OCI-LY7 (cell line): ENCODE data around the gene GPAT3. TPM values are rescaled to one million over a fixed set of nuclear protein-coding genes. Genes with fewer than 3 reads are reported as not detected.

Experiments used
- BruUV-seq: library from RNA; stranded (reverse); fragments of 400-500 nt; replicated peaks from 2 replicates; lab custom pipeline; 2021; lab: Mats Ljungman, UMichigan
- CTCF ChIA-PET: fragments of 300-600 bp; sonication (Branson Sonifier 250); formaldehyde crosslinking; loops from one replicate; lab custom pipeline; 2022; ENCODE audit warnings: antibody characterized with exemption; ENCODE audit not compliant: unreplicated experiment; lab: Charles Lee
- POLR2A ChIA-PET: fragments of 300-600 bp; sonication (Branson Sonifier 250); formaldehyde crosslinking; loops from one replicate; lab custom pipeline; 2022; ENCODE audit warnings: antibody characterized with exemption; lab: Charles Lee
- DNase-seq: peaks from one replicate; pipeline ENCODE4 v3.0.0-alpha.2; 2015; ENCODE audit warnings: low spot score
- H2AFZ ChIP-seq: fragments of 200-600 bp; sonication (generic), shearing (Covaris generic); 2 replicates; pipeline ENCODE4 v1.6.1; 2014; ENCODE audit warnings: mild to moderate bottlenecking, antibody characterized with exemption, low read length, moderate library complexity
- H3K27ac ChIP-seq: fragments of 200-600 bp; sonication (generic); 2 replicates; pipeline ENCODE4 v1.5.1; 2014; ENCODE audit warnings: mixed run types, low read depth, mild to moderate bottlenecking, moderate library complexity, low read length, inconsistent platforms; ENCODE audit not compliant: poor library complexity, severe bottlenecking
- H3K36me3 ChIP-seq: fragments of 200-600 bp; sonication (generic); 2 replicates; pipeline ENCODE4 v1.6.1; 2014; ENCODE audit warnings: mild to moderate bottlenecking, antibody characterized with exemption, low read length, moderate library complexity, mixed read lengths; ENCODE audit not compliant: insufficient read depth
- H3K4me1 ChIP-seq: fragments of 200-600 bp; sonication (generic); 2 replicates; pipeline ENCODE4 v1.5.1; 2014; ENCODE audit warnings: mild to moderate bottlenecking, low read length; ENCODE audit not compliant: insufficient read depth, poor library complexity, severe bottlenecking
- H3K4me2 ChIP-seq: fragments of 200-600 bp; sonication (generic); 2 replicates; pipeline ENCODE4 v1.6.1; 2014; ENCODE audit warnings: mild to moderate bottlenecking, low read length
- H3K4me3 ChIP-seq: fragments of 200-600 bp; sonication (generic); 2 replicates; pipeline ENCODE4 v1.5.1; 2014; ENCODE audit warnings: mild to moderate bottlenecking, low read depth, low read length; ENCODE audit not compliant: poor library complexity, severe bottlenecking
- H3K79me2 ChIP-seq: fragments of 200-600 bp; sonication (generic); 2 replicates; pipeline ENCODE4 v1.6.1; 2016; ENCODE audit warnings: low read depth, mild to moderate bottlenecking, low read length, moderate library complexity, mixed read lengths; ENCODE audit not compliant: insufficient read depth
- H3K9me2 ChIP-seq: fragments of 200-600 bp; sonication (generic); 2 replicates; pipeline ENCODE4 v1.6.1; 2016; ENCODE audit warnings: mild to moderate bottlenecking, low read length, mixed read lengths; ENCODE audit not compliant: insufficient read depth
- H3K9me3 ChIP-seq: fragments of 200-600 bp; sonication (generic); 2 replicates; pipeline ENCODE4 v1.6.1; 2014; ENCODE audit warnings: mild to moderate bottlenecking, mixed run types, low read length, mixed read lengths
- H4K20me1 ChIP-seq: fragments of 200-600 bp; sonication (generic); 2 replicates; pipeline ENCODE4 v1.6.1; 2014; ENCODE audit warnings: mild to moderate bottlenecking, antibody characterized with exemption, low read length, moderate library complexity, mixed read lengths; ENCODE audit not compliant: insufficient read depth
- EZH2phosphoT487 ChIP-seq: fragments of 200-600 bp; sonication (generic); IDR thresholded peaks from 2 replicates; pipeline ENCODE4 v1.6.1; 2018; ENCODE audit warnings: low read depth, borderline replicate concordance, mild to moderate bottlenecking, mixed run types, antibody characterized with exemption, low read length, moderate library complexity, mixed read lengths
- intact Hi-C: fragments of 100-400 bp; cut with micrococcal nuclease; formaldehyde crosslinking; loops from one replicate; pipeline ENCODE4 v1.10.0; 2022; ENCODE audit not compliant: unreplicated experiment
- total RNA-seq, 2 experiments: library from RNA; depleted of rRNA in 1 of 2; stranded (reverse); fragments of >200 nt in 1 of 2; shearing (Covaris generic) in 1 of 2; gene quantifications; 2 replicates each; pipeline ENCODE4 v1.2.3, GENCODE V29; 2014 to 2022
- TF ChIP-seq, protein P1 (sequence below): fragments of 200-600 bp; sonication (generic); conservative IDR thresholded peaks from 2 replicates; pipeline ENCODE4 v1.5.1; 2014; ENCODE audit warnings: mild to moderate bottlenecking, antibody characterized with exemption, low read length, moderate library complexity, mixed read lengths

GPAT3 gene
- total RNA-seq, 2 experiments from 2014 or later = 0.41 TPM; not detected in 1

- DNase-seq = no peak
- no peaks in the 10 kb centered on the region for H3K79me2 ChIP-seq
- H3K4me2 ChIP-seq = no peak overlapping the region
- no peaks in the 10 kb centered on the region for H3K36me3 ChIP-seq
- H3K9me3 ChIP-seq = no peaks in the 10 kb centered on the region
- intact Hi-C loops = no loop called here
- H2AFZ ChIP-seq = no peak overlapping the region
- CTCF ChIA-PET = no interaction called here
- no TSS peak for BruUV-seq
- POLR2A ChIA-PET = interaction anchor here (0.6 kb wide), 1 partner anchor 10 kb away, joined by 4 read pairs; no protein-coding TSS in a partner anchor
- no peak overlapping the region for H3K4me3 ChIP-seq
- no peaks in the 10 kb centered on the region for H3K4me1 ChIP-seq
- TF ChIP-seq, protein P1, sequence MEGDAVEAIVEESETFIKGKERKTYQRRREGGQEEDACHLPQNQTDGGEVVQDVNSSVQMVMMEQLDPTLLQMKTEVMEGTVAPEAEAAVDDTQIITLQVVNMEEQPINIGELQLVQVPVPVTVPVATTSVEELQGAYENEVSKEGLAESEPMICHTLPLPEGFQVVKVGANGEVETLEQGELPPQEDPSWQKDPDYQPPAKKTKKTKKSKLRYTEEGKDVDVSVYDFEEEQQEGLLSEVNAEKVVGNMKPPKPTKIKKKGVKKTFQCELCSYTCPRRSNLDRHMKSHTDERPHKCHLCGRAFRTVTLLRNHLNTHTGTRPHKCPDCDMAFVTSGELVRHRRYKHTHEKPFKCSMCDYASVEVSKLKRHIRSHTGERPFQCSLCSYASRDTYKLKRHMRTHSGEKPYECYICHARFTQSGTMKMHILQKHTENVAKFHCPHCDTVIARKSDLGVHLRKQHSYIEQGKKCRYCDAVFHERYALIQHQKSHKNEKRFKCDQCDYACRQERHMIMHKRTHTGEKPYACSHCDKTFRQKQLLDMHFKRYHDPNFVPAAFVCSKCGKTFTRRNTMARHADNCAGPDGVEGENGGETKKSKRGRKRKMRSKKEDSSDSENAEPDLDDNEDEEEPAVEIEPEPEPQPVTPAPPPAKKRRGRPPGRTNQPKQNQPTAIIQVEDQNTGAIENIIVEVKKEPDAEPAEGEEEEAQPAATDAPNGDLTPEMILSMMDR = no peak
- no peak for TF ChIP-seq EZH2phosphoT487
- H4K20me1 ChIP-seq = no peaks in the 10 kb centered on the region
- no peak overlapping the region for H3K27ac ChIP-seq
- H3K9me2 ChIP-seq = no peaks in the 10 kb centered on the region
Observed at GRCh38 chr4:83552924-83553323, 17.0 kb downstream of the GPAT3 start.

GRCh38 chr4:83556006-83556707 lies 20.2 kb downstream of the GPAT3 start:
- Histone ChIP-seq H3K4me3 (no peak overlapping the region), H3K4me2 (no peak overlapping the region), H3K9me3 (no peaks in the 10 kb centered on the region), H2AFZ (no peak overlapping the region), H3K4me1 (no peaks in the 10 kb centered on the region), H3K79me2 (no peaks in the 10 kb centered on the region), H3K9me2 (no peaks in the 10 kb centered on the region), H4K20me1 (no peaks in the 10 kb centered on the region), H3K36me3 (no peaks in the 10 kb centered on the region), H3K27ac (no peak overlapping the region)
- no peak for TF ChIP-seq EZH2phosphoT487
- TF ChIP-seq, protein P1 = no peak
- intact Hi-C loops = no loop called here
- BruUV-seq = no TSS peak
- DNase-seq = no peak
- ChIA-PET POLR2A (interaction anchor here (0.7 to 2.4 kb wide), 5 partner anchors 9 to 57 kb away, joined by 3 to 8 read pairs (median 3); no protein-coding TSS in a partner anchor), CTCF (no interaction called here)

DNA sequence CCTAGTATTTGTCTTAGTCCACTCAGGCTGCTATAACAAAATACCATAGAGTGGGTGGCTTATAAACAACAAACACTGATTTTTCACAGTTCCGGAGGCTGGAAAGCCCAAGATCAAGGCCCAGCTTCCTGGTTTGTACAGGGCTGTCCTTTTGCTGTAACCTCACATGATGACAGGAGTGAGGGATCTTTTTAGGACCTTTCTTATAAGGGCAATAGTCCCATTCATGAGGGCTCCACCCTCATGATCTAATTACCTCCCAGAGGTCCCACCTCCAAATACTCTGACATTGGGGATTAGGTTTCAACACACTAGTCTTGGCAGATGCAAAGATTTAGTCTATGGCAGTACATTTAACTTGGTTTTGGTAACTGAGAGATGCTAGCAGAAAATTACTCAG lies 20.9 kb downstream of the GPAT3 start:
- Histone ChIP-seq H3K27ac (no peak overlapping the region), H3K9me3 (no peaks in the 10 kb centered on the region), H3K36me3 (no peaks in the 10 kb centered on the region), H3K79me2 (no peaks in the 10 kb centered on the region), H3K4me1 (no peaks in the 10 kb centered on the region), H2AFZ (no peak overlapping the region), H3K9me2 (no peaks in the 10 kb centered on the region), H4K20me1 (no peaks in the 10 kb centered on the region), H3K4me3 (no peak overlapping the region), H3K4me2 (no peak overlapping the region)
- intact Hi-C loops = no loop called here
- ChIA-PET CTCF (no interaction called here), POLR2A (interaction anchor here (0.7 to 1.0 kb wide), 2 partner anchors 16 to 215 kb away, joined by 3 read pairs; no protein-coding TSS in a partner anchor)
- BruUV-seq = no TSS peak
- no peak for TF ChIP-seq EZH2phosphoT487
- TF ChIP-seq, protein P1 = no peak
- no peak for DNase-seq
